SK-N-SH (cell line): ENCODE data around the gene CEP152. TPM values are rescaled to one million over a fixed set of nuclear protein-coding genes. Genes with fewer than 3 reads are reported as not detected.

Experiments used
- CTCF ChIA-PET: fragments of 300-600, 350-600 bp; formaldehyde crosslinking; extraction: SDS; loops from one replicate; lab custom pipeline; 2021; lab: Yijun Ruan, JAX
- POLR2A ChIA-PET: fragments of 350-600 bp; sonication (Branson Sonifier 250); formaldehyde crosslinking; extraction: SDS; loops from one replicate; lab custom pipeline; 2020; ENCODE audit warnings: antibody characterized with exemption, inconsistent platforms; lab: Yijun Ruan, JAX
- DNase-seq: peaks from one replicate; pipeline ENCODE4 v3.0.0; 2012
- H2AFZ ChIP-seq: fragments of 200-600 bp; sonication (generic); 2 replicates; pipeline ENCODE4 v1.8.1; 2016; ENCODE audit warnings: antibody characterized with exemption, mild to moderate bottlenecking, low read depth
- H3F3A ChIP-seq: fragments of 200-600 bp; sonication (generic); replicated peaks from 2 replicates; pipeline ENCODE3; 2016; ENCODE audit warnings: antibody characterized with exemption, mild to moderate bottlenecking; ENCODE audit not compliant: insufficient read depth
- H3K27ac ChIP-seq, 2 experiments: fragments of 200-500 bp in 1 of 2; fragments of 200-600 bp in 1 of 2; sonication (Bioruptor generic) in 1 of 2; sonication (generic), shearing (Covaris generic) in 1 of 2; 2 replicates each; pipeline versions ENCODE4 v1.5.1 to v1.6.1; 2014 to 2016; ENCODE audit warnings: low read depth in 2 of 2, inconsistent platforms in 1 of 2, low read length in 1 of 2, mild to moderate bottlenecking in 1 of 2, mixed read lengths in 1 of 2
- H3K27me3 ChIP-seq: fragments of 200-600 bp; sonication (generic), shearing (Covaris generic); 2 replicates; pipeline ENCODE4 v1.6.1; 2016; ENCODE audit warnings: mixed run types; ENCODE audit not compliant: insufficient read depth
- H3K36me3 ChIP-seq, 2 experiments: fragments of 200-500 bp in 1 of 2; fragments of 200-600 bp in 1 of 2; sonication (Bioruptor generic) in 1 of 2; sonication (generic) in 1 of 2; replicated peaks in 1 of 2; 2 replicates each; pipeline versions ENCODE3 to v1.5.1; 2014 to 2016; ENCODE audit warnings: low read length in 1 of 2, mild to moderate bottlenecking in 1 of 2; ENCODE audit not compliant: insufficient read depth in 2 of 2, control insufficient read depth in 1 of 2
- H3K4me1 ChIP-seq, 2 experiments: fragments of 200-500 bp in 1 of 2; fragments of 200-600 bp in 1 of 2; sonication (Bioruptor generic) in 1 of 2; sonication (generic), shearing (Covaris generic) in 1 of 2; 2 replicates each; pipeline versions ENCODE4 v1.5.1 to v1.6.1; 2014 to 2016; ENCODE audit warnings: low read depth in 1 of 2, low read length in 1 of 2, mixed run types in 1 of 2; ENCODE audit not compliant: insufficient read depth in 2 of 2, control insufficient read depth in 1 of 2
- H3K4me2 ChIP-seq: fragments of 200-600 bp; sonication (generic), shearing (Covaris generic); 2 replicates; pipeline ENCODE4 v1.6.1; 2017; ENCODE audit warnings: mixed run types
- H3K4me3 ChIP-seq, 2 experiments: fragments of 200-500 bp in 1 of 2; fragments of 200-600 bp in 1 of 2; sonication (Bioruptor generic) in 1 of 2; sonication (generic), shearing (Covaris generic) in 1 of 2; 2 replicates each; pipeline versions ENCODE4 v1.5.1 to v1.8.1; 2014 to 2016; ENCODE audit warnings: low read depth in 2 of 2, inconsistent platforms in 1 of 2, low read length in 1 of 2, mild to moderate bottlenecking in 1 of 2, mixed read lengths in 1 of 2, moderate library complexity in 1 of 2
- H3K79me2 ChIP-seq: fragments of 200-600 bp; sonication (generic); 2 replicates; pipeline ENCODE4 v1.8.1; 2017; ENCODE audit warnings: mild to moderate bottlenecking; ENCODE audit not compliant: insufficient read depth
- H3K9ac ChIP-seq: fragments of 200-600 bp; sonication (generic); 2 replicates; pipeline ENCODE4 v1.6.1; 2017; ENCODE audit warnings: mixed run types
- H3K9me2 ChIP-seq: fragments of 200-600 bp; sonication (generic); 2 replicates; pipeline ENCODE4 v1.6.1; 2017; ENCODE audit warnings: mixed run types
- H3K9me3 ChIP-seq: fragments of 200-600 bp; sonication (generic); 2 replicates; pipeline ENCODE4 v1.6.1; 2017; ENCODE audit warnings: mixed run types, mild to moderate bottlenecking, moderate library complexity
- H4K20me1 ChIP-seq: fragments of 200-600 bp; sonication (generic); 2 replicates; pipeline ENCODE4 v1.6.1; 2017; ENCODE audit warnings: mild to moderate bottlenecking, mixed run types; ENCODE audit not compliant: insufficient read depth
- CTCF ChIP-seq: fragments of 200-600 bp; sonication (generic); IDR thresholded peaks from 2 replicates; pipeline ENCODE4 v1.6.1; 2017; ENCODE audit warnings: antibody characterized with exemption, mild to moderate bottlenecking, moderate library complexity
- EP300 ChIP-seq, 2 experiments: IDR thresholded peaks; 2 replicates each; pipeline versions ENCODE4 v1.4.0 to v1.6.1; 2012; ENCODE audit warnings: borderline replicate concordance in 1 of 2, low read depth in 1 of 2, low read length in 1 of 2
- FOXJ3 ChIP-seq: sonication (generic); formaldehyde crosslinking; IDR thresholded peaks from 2 replicates; pipeline ENCODE4 v1.5.1; 2020; ENCODE audit warnings: mild to moderate bottlenecking, missing genetic modification reagents
- FOXM1 ChIP-seq: IDR thresholded peaks from 2 replicates; pipeline ENCODE4 v1.4.0; 2012; ENCODE audit warnings: low read depth, mild to moderate bottlenecking
- GABPA ChIP-seq: IDR thresholded peaks from 2 replicates; pipeline ENCODE4 v1.4.0; 2012; ENCODE audit warnings: low read depth, mild to moderate bottlenecking
- JUND ChIP-seq: IDR thresholded peaks from 2 replicates; pipeline ENCODE4 v1.4.0; 2012
- MXI1 ChIP-seq: IDR thresholded peaks from 2 replicates; pipeline ENCODE4 v1.6.1; 2012; ENCODE audit warnings: mild to moderate bottlenecking, low read depth, low read length, improper control_type of control experiment
- PBX3 ChIP-seq: IDR thresholded peaks from 2 replicates; pipeline ENCODE4; 2012
- POLR2AphosphoS5 ChIP-seq: IDR thresholded peaks from 2 replicates; pipeline ENCODE4 v1.6.1; 2012; ENCODE audit warnings: low read depth, low read length
- RAD21 ChIP-seq: IDR thresholded peaks from 2 replicates; pipeline ENCODE4 v1.6.1; 2012; ENCODE audit warnings: mild to moderate bottlenecking, low read length
- RFX5 ChIP-seq: IDR thresholded peaks from 2 replicates; pipeline ENCODE4 v1.6.1; 2012; ENCODE audit warnings: mild to moderate bottlenecking, improper control_type of control experiment, low read length
- RXRA ChIP-seq: IDR thresholded peaks from 2 replicates; pipeline ENCODE4 v1.4.0; 2012; ENCODE audit warnings: low read depth, mild to moderate bottlenecking, borderline replicate concordance
- SIN3A ChIP-seq: IDR thresholded peaks from 2 replicates; pipeline ENCODE4 v1.6.1; 2012; ENCODE audit warnings: low read depth, mild to moderate bottlenecking, low read length, moderate library complexity, borderline replicate concordance
- SMC3 ChIP-seq: IDR thresholded peaks from 2 replicates; pipeline ENCODE4 v1.6.1; 2012; ENCODE audit warnings: low read depth, low read length, improper control_type of control experiment
- TCF12 ChIP-seq: IDR thresholded peaks from 2 replicates; pipeline ENCODE4 v1.4.0; 2012
- TEAD4 ChIP-seq: IDR thresholded peaks from 2 replicates; pipeline ENCODE4 v1.4.0; 2012; ENCODE audit warnings: mild to moderate bottlenecking, borderline replicate concordance; ENCODE audit not compliant: insufficient read depth
- YY1 ChIP-seq: IDR thresholded peaks from 2 replicates; pipeline ENCODE4 v1.4.0; 2012; ENCODE audit warnings: low read depth, mild to moderate bottlenecking
- WGBS: methylation state at CpG from one replicate; pipeline ENCODE4 v1.1.6; 2017; ENCODE audit warnings: low lambda C conversion rate; 5-methylcytosine and 5-hydroxymethylcytosine counted together
- polyA plus RNA-seq, 3 experiments: library from polyadenylated mRNA; depleted of rRNA; stranded (reverse); fragments of >200 nt; gene quantifications; 2 replicates each; pipeline ENCODE4 v1.2.3, GENCODE V29; 2012
- TF ChIP-seq, protein P1 (sequence below): fragments of 150-350 bp; IDR thresholded peaks from 2 replicates; pipeline ENCODE4 v1.6.1; 2017; ENCODE audit warnings: antibody characterized with exemption, low read length, low read depth, borderline replicate concordance

Gene CEP152
- polyA plus RNA-seq, 1 of the 3 experiments (the other 2 are of a cell fraction) = 0.71 TPM

- 76% methylated on average over 6 of the region's 6 CpGs for WGBS
- ChIA-PET CTCF (interaction anchor here (1.3 kb wide), 1 partner anchor 42 kb away, joined by 5 read pairs; no protein-coding TSS in a partner anchor), POLR2A (no interaction called here)
- no peaks in the 10 kb centered on the region for H4K20me1 ChIP-seq
- no peak overlapping the region for H2AFZ ChIP-seq
- no peak overlapping the region for H3K9ac ChIP-seq
- no peaks in the 10 kb centered on the region for H3K79me2 ChIP-seq
- H3K27ac ChIP-seq = no peak overlapping the region
- no peaks in the 10 kb centered on the region; a peak in 1 of 4 replicates for H3K4me1 ChIP-seq
- H3K27me3 ChIP-seq = no peaks in the 10 kb centered on the region
- no peaks in the 10 kb centered on the region for H3K36me3 ChIP-seq
- no peak for TF ChIP-seq CTCF
- TF ChIP-seq PBX3 = no peak
- no peak for TF ChIP-seq EP300 (IDR thresholded peaks at IDR 0.05; ENCODE audit: borderline replicate concordance in 1 of 2, low read depth in 1 of 2, low read length in 1 of 2)
- no peak for TF ChIP-seq TEAD4
- no peak for TF ChIP-seq FOXJ3 (CRISPR knock-in tag)
- TF ChIP-seq JUND = no peak
- no peak for TF ChIP-seq FOXM1
- TF ChIP-seq SIN3A = no peak
- TF ChIP-seq, protein P1, sequence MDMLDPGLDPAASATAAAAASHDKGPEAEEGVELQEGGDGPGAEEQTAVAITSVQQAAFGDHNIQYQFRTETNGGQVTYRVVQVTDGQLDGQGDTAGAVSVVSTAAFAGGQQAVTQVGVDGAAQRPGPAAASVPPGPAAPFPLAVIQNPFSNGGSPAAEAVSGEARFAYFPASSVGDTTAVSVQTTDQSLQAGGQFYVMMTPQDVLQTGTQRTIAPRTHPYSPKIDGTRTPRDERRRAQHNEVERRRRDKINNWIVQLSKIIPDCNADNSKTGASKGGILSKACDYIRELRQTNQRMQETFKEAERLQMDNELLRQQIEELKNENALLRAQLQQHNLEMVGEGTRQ = no peak
- TF ChIP-seq RXRA = no peak
- no peak for TF ChIP-seq MXI1
- no peak for TF ChIP-seq RAD21
- TF ChIP-seq POLR2AphosphoS5 = no peak
- no peak for TF ChIP-seq GABPA
- TF ChIP-seq RFX5 = no peak
- no peak for TF ChIP-seq YY1
- TF ChIP-seq SMC3 = no peak
- TF ChIP-seq TCF12 = no peak
- no peak overlapping the region for H3K4me2 ChIP-seq
- no peaks in the 10 kb centered on the region for H3K9me2 ChIP-seq
- H3K4me3 ChIP-seq = no peak overlapping the region
- no peaks in the 10 kb centered on the region for H3F3A ChIP-seq
- no peak for DNase-seq
- H3K9me3 ChIP-seq = no peaks in the 10 kb centered on the region
These were observed 31.6 kb upstream of the CEP152 start for GRCh38 chr15:48842501-48842900.
